AG09319 (cell line): Measurements from ENCODE around the gene TMEM248.
"Not testable (repeated sequence)": the region's sequence is repeated elsewhere in the genome, so short reads cannot be mapped to it uniquely, and the experiment has no call there.

ENCODE experiments used
- DNase-seq: peaks from one replicate; pipeline ENCODE4 v3.0.0-alpha.2; 2010; ENCODE audit warnings: low read depth; ENCODE audit errors: extremely low read depth
- CTCF ChIP-seq: IDR thresholded peaks from 2 replicates; pipeline ENCODE4 v1.5.1; 2011; ENCODE audit warnings: low read depth, mild to moderate bottlenecking, inconsistent platforms, low read length, moderate library complexity

The TMEM248 gene, protein sequence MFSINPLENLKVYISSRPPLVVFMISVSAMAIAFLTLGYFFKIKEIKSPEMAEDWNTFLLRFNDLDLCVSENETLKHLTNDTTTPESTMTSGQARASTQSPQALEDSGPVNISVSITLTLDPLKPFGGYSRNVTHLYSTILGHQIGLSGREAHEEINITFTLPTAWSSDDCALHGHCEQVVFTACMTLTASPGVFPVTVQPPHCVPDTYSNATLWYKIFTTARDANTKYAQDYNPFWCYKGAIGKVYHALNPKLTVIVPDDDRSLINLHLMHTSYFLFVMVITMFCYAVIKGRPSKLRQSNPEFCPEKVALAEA

DNA sequence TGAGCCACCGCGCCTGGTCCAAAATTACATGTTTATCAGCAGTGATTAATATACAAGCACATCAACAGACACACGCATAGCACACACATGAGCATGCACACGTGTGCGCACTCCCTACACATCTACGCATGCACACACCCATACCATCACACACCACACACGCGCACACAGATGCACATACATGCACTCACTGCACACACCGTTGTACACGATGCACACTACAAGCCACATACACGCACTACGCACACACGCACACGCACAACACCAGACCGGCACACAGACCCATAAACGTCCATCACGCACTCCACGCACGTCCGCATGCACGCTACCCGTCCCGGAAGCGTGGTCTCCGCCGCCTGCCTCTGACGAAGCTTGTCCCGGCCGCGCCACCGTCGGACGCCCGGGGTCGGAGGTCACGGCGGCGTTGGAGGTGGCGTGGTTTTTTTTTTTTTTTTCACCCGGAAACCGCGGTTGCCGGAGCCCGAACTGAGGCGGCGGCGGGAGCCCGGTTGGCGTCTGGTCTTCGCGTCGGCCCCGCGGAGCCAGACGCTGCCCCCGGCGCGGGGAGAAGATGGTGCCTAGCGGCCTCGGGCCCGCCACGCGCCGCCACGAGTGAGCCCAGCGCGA is at the start of gene TMEM248:
Gene TMEM248, plus strand, starts transcription at position 457 of the 627 bp plus-strand sequence. CDS start 20,641 bp downstream, outside the sequence.
- no peak for TF ChIP-seq CTCF
- peak; percentile 61 for DNase-seq

DNA sequence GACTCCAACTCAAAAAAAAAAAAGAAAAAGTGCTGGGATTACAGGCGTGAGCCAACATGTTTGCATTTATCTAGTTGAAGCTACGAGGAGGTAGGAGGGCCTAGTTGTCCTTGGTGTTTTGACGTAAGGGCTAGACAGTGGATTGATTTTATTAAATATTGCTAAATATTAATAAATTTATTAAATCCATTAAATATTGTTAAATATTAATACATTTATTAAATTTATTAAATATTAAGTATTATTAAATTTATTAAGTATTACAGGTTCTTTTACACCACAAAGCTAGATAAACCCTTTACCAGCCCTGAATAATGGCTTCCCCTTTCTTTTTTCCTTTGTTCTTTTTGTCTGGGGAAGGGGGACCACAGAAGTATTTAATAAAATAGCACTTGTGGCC is 47.5 kb upstream of the TMEM248 start:
- DNase-seq: no peak
- TF ChIP-seq CTCF: no peak

DNA sequence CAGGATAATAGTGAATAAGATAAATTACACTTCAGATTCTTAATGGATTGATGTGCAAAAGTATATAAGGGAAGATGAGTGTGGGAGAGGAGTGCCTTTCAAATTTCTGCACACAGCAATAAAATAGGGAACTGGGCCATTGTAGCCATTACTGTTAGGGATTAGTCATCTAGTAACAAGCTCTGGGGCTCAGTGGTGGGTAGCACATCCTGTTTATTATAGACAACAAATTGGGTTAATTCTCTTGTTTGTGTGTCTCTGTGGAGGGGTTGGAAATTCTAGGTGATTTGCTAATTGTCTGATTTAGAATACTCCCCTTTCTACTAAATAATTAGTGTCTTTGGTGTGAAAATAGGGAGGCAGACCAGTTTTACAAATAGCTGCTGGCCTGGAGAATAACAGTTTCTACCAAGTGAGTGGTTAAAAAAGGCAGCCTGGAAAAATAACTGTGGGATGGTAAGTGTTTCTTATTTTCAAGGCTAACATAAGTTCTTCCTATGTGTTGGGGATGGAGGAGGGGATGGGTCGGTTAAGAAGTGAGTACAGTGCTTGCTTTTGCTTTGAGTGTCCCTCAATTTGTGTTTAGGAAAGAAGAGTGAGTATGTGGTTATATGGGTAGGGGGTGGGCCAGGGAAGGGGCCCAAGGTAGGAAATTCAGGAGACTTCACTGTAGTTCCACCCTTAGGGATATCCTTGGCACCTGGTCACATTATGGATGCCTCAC is 43.3 kb upstream of the TMEM248 start:
- DNase-seq: no peak
- no peak for TF ChIP-seq CTCF

DNA sequence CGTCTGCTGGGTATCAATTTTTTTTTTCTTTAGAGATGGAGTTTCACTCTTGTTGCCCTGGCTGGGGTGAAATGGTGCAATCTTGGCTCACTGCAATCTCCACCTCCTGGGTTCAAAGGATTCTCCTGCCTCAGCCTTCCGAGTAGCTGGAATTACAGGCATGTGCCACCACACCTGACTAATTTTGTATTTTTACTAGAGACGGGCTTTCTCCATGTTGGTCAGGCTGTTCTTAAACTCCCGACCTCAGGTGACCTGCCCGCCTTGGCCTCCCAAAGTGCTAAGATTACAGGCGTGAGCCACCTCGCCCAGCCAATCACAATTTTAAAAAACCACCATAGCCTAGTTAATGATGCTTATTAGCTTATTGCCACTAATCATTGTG is 42.7 kb upstream of the TMEM248 start:
- DNase-seq: not testable (repeated sequence)

DNA sequence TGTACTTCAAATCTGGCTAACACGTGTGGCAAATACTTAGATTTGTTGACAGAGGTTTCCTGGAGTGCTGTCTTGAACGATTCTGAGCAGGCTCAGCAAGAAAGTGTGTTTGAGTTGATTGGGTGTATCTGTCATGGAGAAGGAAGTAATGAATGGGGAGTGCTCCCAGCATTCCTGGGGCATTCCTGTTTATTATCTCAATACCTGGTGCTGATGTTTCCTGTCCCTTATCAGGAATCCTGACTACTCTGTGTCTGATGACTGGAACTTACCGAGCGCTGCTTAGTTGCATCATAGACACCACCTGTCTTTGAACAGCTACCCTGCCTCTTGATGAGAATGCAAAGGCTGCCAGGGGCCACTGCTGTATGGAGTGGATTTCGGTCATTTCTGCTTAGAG is 41.0 kb upstream of the TMEM248 start:
- TF ChIP-seq CTCF: no peak
- DNase-seq: no peak

DNA sequence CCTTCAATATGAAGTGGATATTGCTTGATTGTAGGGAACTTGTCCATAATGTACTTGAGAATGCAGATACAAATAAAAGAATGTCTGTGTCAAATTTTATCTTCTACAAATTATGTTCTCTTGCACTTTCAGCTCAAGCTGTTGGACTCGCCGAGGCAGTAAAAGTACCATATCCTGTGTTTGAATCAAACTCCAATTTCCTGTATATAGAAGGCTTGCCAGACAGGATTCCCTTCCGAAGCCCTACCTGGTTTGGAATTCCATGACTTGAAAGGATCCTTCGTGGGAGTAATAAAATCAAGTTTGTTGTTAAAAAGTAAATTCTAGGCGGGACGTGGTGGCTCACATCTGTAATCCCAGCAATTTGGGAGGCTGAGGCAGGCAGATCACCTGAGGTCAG is 40.4 kb upstream of the TMEM248 start:
- DNase-seq: not testable (repeated sequence)

- no peak for DNase-seq
- no peak for TF ChIP-seq CTCF
These were observed 37.3 kb upstream of the TMEM248 start for GRCh38 chr7:66883716-66884115.

GRCh38 chr7:66884556-66884955 is 36.5 kb upstream of the TMEM248 start:
- not testable (repeated sequence) for DNase-seq
